NCI-H82 (cell line): ENCODE results near the gene SLC6A18.

Experiments
- DNase-seq: peaks from one replicate; lab custom pipeline; 2025; lab: John Stamatoyannopoulos, UW

The SLC6A18 gene

DNA sequence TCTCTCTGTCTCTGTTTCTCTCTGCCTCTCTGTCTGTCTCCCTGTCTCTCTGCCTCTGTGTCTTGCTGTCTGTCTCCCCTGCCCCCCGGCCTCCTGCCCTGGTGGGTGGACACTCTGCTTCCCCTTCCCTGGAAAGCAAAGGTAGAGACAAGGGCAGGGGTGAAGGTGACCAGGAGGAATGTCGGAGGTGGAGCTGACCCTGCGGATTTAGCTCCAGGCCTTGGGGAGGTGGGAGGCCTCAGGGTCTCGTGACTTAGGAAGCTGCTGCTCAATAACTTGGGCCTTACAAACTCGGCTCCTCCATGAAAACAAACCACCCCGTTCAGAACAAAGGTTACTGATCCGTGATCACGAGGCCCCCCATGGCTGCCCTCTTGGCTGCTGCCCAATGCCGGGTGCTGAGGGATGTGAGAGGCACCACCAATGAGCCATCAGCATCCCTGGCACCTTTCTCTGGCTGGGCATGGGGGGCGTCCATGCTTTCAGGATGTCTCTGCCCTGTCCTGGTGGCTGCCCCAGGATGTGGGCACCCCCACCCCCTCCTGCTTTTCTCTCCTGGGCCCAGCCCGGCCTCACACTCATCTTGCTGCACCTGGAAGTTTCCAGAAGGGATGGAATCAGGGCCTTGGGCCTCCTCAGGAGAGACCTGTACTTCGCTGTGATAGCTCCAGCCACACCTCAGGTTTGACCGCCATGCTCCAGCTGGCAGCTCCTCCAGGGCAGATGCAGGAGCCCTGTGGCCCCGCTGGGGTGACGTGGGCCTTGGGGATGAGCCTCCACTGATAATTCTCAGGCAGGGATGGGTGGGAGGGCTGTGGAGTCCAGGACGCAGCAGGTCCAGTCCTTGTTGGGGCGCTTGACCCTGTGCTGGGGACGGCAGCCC, 38.6 kb upstream of the SLC6A18 start:
- DNase-seq = no peak

DNA sequence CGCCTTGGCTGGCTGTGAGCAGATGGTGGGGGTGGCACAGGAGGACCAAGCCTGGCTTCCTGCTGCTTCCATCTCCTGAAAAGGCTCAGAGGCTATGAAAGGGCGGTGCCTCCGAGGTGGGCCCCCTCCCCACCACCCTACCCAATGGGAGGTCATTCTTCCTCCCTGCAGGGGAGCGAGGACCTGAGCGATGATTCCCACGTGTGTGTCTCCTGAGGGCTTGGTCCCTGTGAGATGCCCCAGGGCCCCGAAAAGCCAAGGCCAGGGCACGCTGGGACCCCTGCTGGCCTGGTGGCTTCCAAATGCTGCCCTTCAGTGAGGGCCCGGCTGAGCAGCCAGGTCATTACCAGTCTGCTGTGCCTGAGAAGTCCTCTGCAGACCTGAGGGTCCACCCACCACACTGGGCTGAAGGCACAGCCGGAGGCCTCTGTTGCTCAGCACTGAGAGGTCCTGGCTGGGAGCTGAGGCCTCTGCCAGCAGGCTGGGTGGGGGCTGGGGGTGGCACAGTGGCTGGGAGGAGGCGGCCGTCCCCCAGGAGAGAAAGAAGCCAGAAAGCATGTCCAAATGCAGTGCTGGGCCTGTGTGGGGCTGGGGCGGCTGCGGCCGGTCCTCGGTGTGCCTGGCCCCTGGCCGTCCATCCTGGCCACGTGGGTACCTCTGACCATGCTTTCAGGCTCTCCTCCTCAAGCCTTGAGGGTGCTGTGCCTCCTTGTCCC, 37.8 kb upstream of the SLC6A18 start:
- DNase-seq = no peak

DNA sequence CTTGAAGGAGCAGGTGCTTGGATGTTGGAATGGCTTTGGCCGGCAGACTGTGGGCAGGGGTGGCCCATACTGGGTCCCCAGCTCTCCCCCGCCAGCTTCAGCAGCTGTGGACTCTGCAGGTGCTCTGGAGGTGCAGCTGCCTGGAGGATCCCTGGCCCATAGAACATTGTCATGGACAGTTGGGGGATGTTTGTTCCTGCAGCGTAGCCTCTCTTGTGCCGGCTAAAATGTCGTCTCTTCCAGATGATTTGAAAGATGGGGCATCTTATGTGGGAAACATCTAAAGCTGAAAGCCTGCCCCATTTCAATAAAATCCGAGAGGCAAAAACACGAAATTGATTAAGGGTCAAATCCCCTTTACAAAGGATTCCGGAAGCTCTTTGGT, 37.2 kb upstream of the SLC6A18 start:
- DNase-seq = no peak

DNA sequence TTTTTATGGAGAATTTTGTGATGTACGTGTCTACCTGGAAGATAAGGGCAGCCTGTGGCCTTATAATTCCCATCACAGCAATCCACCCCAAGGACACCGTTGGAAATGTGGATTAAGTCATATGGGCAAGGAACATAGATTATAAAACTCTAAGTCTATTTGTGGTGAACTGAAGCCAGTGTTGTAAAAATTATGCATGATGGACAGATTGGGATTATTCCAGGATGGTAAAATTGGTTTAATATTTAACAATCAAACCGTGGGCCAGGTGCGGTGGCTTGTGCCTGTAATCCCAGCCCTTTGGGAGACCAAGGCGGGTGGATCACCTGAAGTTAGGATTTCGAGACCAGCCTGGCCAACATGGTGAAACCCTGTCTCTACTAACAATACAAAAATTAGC, 36.7 kb upstream of the SLC6A18 start:
- no peak for DNase-seq

DNA sequence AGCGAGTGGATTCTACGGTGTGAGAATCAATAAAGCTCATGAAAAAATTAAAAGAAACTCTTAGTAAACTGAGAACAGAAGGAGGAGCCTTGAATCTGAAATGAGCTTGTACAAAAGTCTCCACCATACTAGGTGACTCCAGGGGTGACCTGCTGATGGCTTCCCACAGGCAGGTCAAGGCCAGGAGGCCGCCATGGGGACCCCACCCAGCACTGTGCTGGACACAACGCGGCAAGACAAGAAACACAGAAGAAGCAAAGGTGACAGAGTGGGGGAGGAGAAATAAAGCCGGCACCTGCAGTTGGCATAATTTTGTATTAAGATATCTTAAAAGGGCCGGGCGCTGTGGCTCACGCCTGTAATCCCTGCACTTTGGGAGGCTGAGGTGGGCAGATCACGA, 35.9 kb upstream of the SLC6A18 start:
- DNase-seq = no peak

DNA sequence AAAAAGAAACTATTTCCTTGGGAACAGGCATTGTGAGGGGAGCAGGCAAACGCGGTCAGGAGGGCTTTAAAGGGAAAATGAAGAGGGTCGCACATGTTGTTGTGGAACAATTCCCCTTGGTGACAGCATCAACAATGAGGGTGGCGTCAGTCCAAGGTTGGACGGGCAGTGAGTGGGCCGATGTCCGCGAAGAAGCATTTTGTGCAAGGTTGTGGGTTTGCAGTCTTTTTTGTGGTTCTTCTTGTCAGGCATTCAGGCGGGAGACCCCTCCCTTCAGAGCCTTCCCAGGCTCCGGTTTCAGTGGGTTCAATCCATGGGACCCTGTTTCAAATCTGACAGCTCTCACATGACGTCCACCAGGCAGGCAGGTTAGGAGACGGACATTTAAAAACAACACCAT, 34.9 kb upstream of the SLC6A18 start:
- no peak for DNase-seq

DNA sequence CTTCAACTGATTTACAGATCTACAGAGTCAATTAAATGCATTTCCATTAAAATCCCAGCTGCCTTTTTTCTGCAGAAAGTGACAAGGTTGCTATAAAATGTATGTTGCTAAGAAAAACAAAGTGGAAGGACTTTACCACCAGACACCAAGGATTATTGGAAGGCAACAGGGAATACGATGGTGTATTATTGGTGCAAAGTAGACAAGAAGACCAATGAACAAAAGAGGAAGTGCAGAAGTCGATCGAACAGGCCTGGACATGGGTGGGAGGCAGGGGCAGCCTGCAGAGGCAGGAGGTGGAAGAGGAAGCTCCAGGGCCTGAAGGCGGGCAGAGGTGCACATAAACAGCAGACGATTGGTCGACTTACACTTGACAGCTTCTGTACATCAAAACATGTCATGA, 34.3 kb upstream of the SLC6A18 start:
- DNase-seq = no peak

DNA sequence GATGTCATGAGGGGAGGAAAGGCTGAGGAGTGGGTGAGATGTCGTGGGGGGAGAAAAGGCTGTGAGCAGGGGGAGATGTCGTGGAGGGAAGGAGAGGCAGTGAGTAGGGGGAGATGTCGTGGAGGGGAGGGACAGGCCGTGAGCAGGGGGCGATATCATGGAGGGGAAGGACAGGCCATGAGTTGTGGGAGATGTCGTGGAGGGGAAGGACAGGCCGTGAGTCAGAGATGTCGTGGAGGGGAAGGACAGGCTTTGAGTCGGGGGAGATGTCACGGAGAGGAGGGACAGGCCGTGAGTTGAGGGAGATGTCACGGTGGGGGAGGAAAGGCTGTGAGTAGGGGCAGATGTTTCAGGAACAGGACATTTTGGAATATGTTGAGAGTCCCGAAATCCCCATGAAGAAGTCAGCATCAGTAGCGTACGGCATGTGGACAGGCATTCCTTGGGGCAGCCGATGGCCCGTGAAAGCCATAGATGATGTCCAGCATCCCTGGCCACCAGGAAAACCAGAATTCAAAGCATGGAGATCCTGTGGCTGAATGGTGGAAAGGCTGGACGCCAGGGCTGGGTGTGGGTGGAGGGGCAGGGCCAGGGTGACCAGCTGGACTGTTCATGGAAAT, 32.1 kb upstream of the SLC6A18 start:
- no peak for DNase-seq

DNA sequence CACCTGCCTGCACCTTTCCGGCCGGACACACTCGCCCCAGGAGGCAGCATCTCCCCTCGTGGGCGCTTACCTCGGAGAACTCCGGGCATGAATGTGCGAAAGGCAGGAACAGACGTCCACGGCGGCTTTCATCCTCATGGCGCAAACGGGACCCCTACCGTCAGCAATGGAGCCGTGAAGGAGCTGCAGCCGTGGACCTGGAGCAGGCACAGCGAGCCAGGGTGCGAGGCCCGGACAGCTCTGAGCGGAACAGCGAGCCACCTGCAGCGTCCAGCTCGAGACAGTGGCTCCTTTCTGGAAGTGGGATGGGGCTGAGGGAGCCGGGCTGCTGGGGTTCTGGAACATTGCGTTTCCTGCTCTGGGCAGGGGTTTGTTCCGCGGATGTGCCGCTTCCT, 31.6 kb upstream of the SLC6A18 start:
- DNase-seq = no peak

DNA sequence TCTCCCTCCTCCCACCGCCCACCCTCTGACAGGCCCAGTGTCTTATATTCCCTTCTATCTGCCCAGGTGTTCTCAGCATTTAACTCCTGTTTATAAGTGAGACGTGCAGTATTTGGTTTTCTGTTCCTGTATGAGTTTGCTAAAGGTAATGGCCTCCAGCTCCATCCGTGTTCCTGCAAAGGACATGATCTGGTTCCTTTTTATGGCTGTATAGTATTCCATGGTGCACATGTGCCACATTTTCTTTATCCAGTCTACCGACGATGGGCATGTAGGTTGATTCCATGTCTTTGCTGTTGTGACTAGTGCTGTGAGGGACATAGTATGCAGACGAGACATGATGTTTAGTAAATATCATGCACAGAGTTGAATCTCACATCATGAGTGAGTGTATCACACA, 30.8 kb upstream of the SLC6A18 start:
- no peak for DNase-seq

DNA sequence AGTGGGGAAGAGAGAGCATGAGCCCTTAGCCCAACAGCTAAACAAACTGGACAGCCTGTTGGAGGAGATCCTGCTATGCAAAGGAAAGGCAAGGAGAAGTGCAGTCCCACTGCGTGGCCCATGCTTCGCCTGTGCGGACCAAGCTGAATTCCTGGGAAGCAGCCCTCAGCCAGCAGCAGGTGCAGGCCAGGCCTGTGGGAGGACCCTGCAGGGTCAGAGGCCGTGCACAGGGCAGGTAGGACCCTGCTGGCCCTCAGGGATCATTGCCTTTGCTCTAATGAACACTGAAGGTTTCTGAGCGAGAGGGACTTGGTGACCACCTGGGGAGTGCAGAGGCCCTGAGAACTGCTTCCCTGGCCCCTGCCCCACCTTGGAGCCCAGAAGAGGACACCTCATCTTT, 29.7 kb upstream of the SLC6A18 start:
- DNase-seq = no peak

DNA sequence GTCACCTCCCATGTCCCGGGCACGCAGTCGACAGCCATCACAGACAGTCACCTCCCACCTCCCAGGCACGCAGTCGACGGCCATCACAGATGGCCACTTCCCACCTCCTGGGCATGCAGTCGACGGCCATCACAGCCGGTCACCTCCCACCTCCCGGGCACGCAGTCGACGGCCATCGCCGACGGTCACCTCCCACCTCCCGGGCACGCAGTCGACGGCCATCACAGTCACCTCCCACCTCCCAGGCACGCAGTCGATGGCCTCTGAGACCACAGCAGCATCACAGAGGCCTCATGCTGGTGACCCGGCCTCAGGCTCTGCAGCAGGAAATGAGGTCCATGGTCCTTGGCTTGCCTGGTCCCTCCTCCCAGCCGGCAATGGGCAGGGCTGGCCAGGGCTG, 29.3 kb upstream of the SLC6A18 start:
- no peak for DNase-seq

DNA sequence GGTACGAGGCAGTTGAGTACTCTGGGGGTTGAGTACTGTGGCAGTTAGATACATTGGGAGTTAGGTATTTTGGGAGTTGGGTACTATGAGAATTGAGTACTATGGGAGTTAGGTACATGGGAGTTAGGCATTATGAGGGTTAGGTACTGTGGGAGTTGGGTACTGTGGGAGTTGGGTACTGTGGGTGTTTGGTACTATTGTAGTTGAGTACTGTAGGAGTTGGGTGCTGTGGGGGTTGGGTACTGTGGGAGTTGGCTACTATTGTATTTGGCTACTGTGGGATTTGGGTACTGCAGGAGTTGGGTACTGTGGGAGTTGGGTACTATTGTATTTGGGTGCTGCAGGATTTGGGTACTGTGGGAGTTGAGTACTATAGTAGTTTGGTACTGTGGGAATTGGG, 28.6 kb upstream of the SLC6A18 start:
- DNase-seq = no peak

DNA sequence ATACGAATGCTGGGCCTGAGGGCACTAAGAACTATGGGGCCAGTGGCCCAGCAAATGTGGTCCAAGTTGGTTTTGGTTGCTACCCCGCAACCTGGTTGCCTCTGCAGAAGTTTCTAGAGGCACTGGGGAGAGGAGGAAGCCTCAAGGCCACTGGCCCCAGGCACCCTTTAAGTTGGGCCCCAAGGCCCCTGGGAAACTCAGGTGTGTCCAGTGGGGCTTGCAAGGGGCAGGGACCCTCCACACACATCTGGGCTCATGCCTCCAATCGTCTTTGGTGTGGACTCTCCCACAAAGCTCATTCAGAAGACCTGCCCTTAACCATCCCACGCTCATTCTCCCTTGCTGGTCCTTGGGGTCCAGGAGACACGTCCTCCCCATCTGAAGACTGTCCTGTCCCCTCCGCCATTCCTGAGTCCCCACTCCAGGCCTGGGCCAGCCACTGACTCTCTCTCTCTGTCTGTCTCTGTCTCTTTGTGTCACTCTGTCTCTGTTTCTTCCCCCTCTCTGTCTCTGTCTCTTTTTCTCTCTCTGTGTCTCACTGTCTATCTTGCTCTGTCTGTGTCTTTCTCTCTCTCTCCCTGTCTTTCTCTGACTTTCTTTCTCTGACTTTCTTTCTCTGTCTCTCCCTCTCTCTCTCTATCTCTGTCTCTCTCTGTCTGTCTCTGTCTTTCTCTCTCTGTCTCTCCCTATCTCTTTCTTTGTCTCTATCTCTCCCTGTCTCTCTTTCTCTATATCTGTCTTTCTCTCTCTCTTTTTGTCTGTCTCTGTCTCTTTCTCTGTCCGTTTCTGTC, 27.1 kb upstream of the SLC6A18 start:
- DNase-seq = no peak

DNA sequence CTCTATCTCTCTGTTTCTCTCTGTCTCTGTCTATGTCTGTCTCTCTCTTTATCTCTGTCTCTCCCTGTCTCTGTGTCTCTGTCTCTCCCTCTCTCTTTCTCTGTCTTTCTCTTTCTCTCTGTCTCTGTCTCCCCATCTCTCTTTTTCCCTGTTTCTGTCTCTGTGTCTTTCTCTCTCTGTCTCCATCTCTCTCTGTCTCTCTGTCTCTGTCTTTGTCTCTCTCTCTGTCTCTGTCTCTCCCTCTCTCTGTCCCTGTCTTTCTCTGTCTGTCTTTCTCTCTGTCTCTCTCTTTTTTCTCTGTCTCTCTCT, 25.9 kb upstream of the SLC6A18 start:
- no peak for DNase-seq

DNA sequence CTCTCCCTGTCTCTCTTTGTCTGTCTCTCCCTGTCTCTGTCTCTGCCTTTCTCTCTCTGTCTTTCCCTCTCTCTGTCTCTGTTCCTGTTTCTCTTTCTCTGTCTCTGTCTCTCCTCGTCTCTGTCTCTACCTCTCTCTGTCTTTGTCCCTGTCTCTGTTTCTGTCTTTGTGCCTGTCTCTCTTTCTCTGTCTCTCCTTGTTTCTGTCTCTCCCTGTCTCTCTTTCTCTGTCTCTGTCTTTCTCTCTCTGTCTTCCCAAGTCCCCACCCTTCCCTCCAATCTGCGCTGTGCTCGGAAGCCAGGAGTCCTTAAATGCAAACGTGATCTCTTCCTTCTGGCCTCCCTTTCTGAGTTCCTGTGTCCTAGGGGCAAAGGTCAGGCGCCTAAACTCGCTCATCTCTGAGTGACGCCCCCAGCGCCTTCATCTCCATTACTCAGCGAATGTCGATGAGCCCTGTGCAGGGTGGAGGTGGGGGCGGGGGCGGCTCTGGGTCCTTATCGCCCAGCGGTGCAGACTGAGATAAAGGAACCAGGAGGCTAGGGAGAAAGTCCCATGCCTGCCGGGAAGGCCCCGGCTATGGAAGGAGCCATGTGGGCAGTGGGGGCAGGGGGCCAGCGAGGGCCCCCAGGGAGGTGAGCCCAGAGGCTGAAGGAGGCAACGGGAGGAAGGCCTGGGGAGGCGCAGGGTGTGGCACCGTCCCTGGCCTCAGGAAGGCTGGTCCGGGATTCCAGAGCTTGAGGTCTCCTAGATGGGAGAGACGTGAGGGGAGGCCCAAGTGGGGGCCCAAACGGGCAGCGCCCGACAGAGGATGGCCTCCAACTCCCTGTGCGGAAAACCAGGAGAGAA, 25.3 kb upstream of the SLC6A18 start:
- DNase-seq = no peak

DNA sequence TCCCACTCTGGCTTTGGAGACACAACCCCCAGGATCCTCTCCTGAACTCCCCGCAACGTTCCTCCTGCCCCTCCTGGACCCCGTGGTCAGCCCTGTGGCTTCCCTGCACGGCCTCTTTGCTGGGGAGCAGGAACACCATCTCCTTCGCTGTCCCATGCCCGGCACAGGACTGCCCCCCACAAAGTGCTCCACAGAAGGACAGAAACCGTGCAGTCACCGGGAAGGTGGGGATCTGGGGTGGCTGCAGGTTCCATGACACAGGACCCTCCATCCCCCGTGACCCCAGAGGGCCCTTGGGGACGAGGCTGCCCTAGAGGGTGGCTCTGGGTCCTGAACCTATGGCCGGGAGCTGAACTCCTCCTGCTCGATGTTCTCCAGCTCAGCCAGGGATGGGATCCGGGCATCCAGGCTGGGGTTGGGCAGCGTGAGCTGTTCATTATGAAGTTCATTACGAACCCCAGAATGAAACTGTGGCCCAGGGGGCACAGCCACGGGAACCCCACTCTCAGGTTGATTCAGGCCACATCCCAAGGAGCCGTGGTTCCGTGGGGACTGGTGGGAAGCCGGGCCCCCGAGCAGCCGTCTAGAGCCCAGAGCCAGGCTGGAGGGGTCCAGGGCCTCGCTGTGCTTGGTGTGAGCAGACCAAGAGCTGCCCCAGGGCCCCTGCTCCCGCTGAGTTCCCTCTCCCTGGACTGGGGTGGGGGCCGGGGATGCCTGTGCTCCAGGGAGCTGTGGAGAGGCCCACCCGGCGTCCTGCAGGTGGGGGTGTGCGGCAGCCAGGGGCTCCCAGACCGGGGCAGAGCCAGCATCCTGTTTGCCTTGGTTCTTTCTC, 24.5 kb upstream of the SLC6A18 start:
- DNase-seq = no peak

DNA sequence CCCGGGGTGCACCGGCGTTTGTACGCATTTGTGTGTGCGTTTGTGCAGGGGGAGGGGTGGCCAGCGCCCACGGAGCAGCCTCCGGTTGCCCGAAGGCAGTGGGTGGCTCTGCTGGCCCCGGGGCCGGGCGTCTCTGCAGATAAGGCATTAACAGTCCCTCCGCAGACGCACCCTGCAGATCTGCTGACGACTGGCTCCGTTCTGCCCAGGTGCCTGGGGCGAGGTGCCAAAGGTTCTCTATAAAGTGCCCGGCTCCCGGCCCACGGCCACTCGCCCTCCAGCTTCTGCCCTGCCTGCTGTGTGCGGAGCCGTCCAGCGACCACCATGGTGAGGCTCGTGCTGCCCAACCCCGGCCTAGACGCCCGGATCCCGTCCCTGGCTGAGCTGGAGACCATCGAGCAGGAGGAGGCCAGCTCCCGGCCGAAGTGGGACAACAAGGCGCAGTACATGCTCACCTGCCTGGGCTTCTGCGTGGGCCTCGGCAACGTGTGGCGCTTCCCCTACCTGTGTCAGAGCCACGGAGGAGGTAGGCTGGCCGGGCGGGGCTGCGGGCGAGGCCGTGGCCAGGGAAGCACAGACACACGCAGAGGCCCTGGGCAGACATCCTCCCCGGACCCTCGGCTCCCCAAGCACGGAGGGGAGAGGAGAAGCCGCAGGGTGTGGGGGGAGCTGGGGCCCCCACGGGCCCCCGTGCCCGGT, 23.7 kb upstream of the SLC6A18 start, which contains the start of gene SLC6A19:
TSS of gene SLC6A19 (plus strand) at position 269 of the 699 bp plus-strand sequence. CDS start at position 325, 56 bp downstream.
- DNase-seq = no peak

DNA sequence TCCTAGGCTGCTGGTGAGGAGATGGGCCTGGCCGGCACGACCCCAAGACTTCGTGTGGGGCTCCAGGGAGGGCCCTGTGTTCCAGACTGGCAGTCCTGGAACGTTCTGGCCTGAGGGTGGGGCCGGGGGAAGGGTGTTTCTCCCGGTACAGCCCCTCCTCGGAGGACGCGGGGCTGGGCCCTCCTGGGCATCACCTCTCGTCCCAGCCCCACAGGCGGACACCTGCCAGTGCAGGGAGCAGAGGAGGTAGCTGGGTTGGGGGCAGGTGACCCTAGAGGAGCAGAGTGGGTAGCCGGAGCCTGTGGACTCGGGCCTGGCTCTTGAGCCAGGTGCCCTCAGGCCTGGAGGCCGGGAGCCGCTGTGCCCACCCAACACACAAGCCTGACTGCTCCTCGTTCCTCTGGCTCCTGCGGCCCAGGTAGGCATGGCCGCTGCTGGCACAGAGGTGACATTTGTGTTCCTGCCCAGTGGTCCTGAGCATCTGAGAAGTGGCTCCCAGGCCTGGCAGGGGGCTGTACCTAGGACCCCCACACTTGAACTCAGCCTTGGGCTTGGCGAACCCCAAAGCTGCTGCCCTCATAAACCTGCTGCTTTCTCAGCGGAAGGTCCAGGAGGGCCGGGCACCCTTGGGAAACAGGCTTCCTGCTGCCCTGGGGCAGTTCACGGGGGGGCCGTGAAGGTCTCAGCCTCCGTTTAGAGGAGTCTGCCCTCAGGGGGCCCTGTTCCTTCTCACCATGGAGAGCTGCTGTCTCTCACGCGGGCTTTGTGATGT, 23.0 kb upstream of the SLC6A18 start:
- DNase-seq = no peak
